Activated CD4-positive, alpha-beta memory T cell treated with anti-CD3 and anti-CD28 coated beads for 36 hours (primary cell): ENCODE results near the gene SPOUT1. TPM values are rescaled to one million over a fixed set of nuclear protein-coding genes. Genes with fewer than 3 reads are reported as not detected.

Source experiments
- CTCF ChIA-PET: fragments of 350-600 bp; sonication (Branson Sonifier 250); formaldehyde crosslinking; loops from one replicate; lab custom pipeline; 2021; ENCODE audit warnings: antibody characterized with exemption, inconsistent platforms; lab: Charles Lee
- POLR2A ChIA-PET: fragments of 350-600 bp; sonication (Branson Sonifier 250); formaldehyde crosslinking; loops from one replicate; lab custom pipeline; 2021; ENCODE audit warnings: antibody characterized with exemption; lab: Charles Lee
- DNase-seq: peaks from one replicate; pipeline ENCODE4 v3.0.0-alpha.2; 2020
- H3K27ac Mint-ChIP-seq: one replicate; pipeline ENCODE4 v1.8.0; 2021; ENCODE audit warnings: mixed read lengths
- H3K27me3 Mint-ChIP-seq: one replicate; pipeline ENCODE4 v1.8.0; 2021; ENCODE audit warnings: mixed read lengths
- H3K36me3 Mint-ChIP-seq: one replicate; pipeline ENCODE4 v1.8.0; 2021; ENCODE audit warnings: mixed read lengths
- H3K4me1 Mint-ChIP-seq: one replicate; pipeline ENCODE4 v1.8.0; 2021; ENCODE audit warnings: low read depth, mixed read lengths
- H3K4me3 Mint-ChIP-seq: one replicate; pipeline ENCODE4 v1.8.0; 2021; ENCODE audit warnings: mild to moderate bottlenecking, mixed read lengths
- H3K9me3 Mint-ChIP-seq: one replicate; pipeline ENCODE4 v1.8.0; 2021; ENCODE audit warnings: mixed read lengths
- intact Hi-C: fragments of 100-400 bp; cut with micrococcal nuclease; formaldehyde crosslinking; loops from one replicate; pipeline ENCODE4 v1.15.1; 2023
- total RNA-seq, 2 experiments: library from RNA; stranded (reverse); gene quantifications; one replicate each; pipeline ENCODE4 v1.2.3, GENCODE V29; 2021

The SPOUT1 gene
- total RNA-seq, 2 experiments from 2014 or later: 89.2 to 94.2 TPM

GRCh38 chr9:128820665-128821583, 8.7 kb downstream of the SPOUT1 start:
- H3K4me1 Mint-ChIP-seq: peaks cover 17% of the 10 kb centered on the region
- no peaks in the 10 kb centered on the region for H3K9me3 Mint-ChIP-seq
- peak overlapping the region; percentile 12 for H3K4me3 Mint-ChIP-seq
- ChIA-PET POLR2A (interaction anchor here (1.5 kb wide), 1 partner anchor 79 kb away, joined by 3 read pairs; no protein-coding TSS in a partner anchor), CTCF (interaction anchor here (0.6 kb wide), 1 partner anchor 13 kb away, joined by 3 read pairs; no protein-coding TSS in a partner anchor)
- H3K36me3 Mint-ChIP-seq: peaks cover 7% of the 10 kb centered on the region
- DNase-seq: no peak
- H3K27me3 Mint-ChIP-seq: no peaks in the 10 kb centered on the region
- intact Hi-C loops: no loop called here
- H3K27ac Mint-ChIP-seq: no peak overlapping the region

DNA sequence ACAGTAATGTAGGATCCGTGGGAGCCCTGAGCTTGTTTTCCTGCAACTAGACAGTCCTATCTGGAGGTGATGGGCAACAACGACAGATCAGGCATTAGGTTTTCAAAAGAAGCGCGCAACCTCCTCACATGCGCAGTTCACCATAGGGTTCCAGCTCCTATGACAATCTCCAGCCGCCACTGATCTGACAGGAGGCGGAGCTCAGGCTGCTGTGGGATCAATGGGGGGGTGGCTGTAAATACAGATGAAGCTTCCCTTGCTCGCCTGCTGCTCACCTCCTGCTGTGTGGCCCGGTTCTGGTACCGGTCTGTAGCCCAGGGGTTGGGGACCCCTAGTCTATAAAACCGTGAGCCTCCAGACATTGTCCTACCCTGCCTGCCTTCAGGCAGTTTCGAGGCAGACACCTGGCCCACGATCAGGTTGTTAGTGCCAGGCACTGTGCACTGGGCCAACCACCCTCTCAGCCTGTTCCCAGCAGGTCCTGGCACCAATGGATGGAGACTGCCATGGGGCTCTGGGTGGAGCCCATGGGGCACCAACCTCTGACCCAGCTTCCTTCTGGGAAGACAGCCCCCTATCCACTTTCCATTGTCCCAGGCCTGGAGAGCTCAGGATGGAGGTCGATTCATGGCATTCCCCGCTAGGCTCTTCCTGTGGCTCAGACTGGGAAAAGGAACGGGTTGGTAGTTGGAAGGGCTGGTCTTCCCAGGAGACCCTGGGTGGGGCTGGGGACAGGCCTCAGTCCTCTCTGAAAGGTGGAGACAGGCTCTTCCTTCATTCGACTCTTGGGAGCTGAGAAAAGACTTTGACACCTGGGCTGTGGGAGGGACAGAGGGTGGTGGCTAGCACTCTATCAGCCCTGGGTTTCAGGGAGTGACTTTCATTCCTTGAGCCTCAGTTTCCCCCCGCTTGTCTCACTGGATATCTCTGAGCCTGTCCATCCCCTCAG, 9.6 kb downstream of the SPOUT1 start:
- peaks cover 7% of the 10 kb centered on the region for H3K36me3 Mint-ChIP-seq

GRCh38 chr9:128818839-128819715, 10.5 kb downstream of the SPOUT1 start:
- H3K9me3 Mint-ChIP-seq: no peaks in the 10 kb centered on the region
- peak; percentile 55 for DNase-seq
- peak overlapping the region; percentile 75 for H3K4me3 Mint-ChIP-seq
- POLR2A ChIA-PET: interaction anchor here (1.0 to 2.6 kb wide), 5 partner anchors 11 to 130 kb away, joined by 3 to 31 read pairs (median 4); partner anchors contain the start of genes DOLK, NUP188, SET and SPOUT1
- intact Hi-C loops: loop anchor here (1.0 to 5.0 kb wide), 7 partner anchors 10 to 209 kb away; partner anchors contain the start of genes DOLK, DYNC2I2, NUP188 and PKN3
- H3K27ac Mint-ChIP-seq: no peak overlapping the region
- H3K4me1 Mint-ChIP-seq: peaks cover 17% of the 10 kb centered on the region
- CTCF ChIA-PET: interaction anchor here (0.5 to 2.7 kb wide), 32 partner anchors 8 to 313 kb away, joined by 3 to 39 read pairs (median 6); partner anchors contain the start of genes KYAT1, LRRC8A, PKN3 and SPOUT1
- peaks cover 7% of the 10 kb centered on the region for H3K36me3 Mint-ChIP-seq
- no peaks in the 10 kb centered on the region for H3K27me3 Mint-ChIP-seq

More for the DNA sequence above, 9.6 kb downstream of the SPOUT1 start:
- no peaks in the 10 kb centered on the region for H3K9me3 Mint-ChIP-seq
- H3K27ac Mint-ChIP-seq: no peak overlapping the region
- intact Hi-C loops: loop anchor here (2.0 to 5.0 kb wide), 5 partner anchors 49 to 163 kb away; partner anchors contain the start of genes DOLK, DYNC2I2, NUP188 and PKN3
- POLR2A ChIA-PET: interaction anchor here (1.5 to 2.6 kb wide), 2 partner anchors 10 to 80 kb away, joined by 3 to 31 read pairs; partner anchors contain the start of gene SPOUT1
- DNase-seq: no peak
- peaks cover 17% of the 10 kb centered on the region for H3K4me1 Mint-ChIP-seq
- CTCF ChIA-PET: interaction anchor here (0.5 to 2.7 kb wide), 9 partner anchors 8 to 250 kb away, joined by 3 to 27 read pairs (median 10); partner anchors contain the start of genes SPOUT1, ZDHHC12 and ZER1
- peak overlapping the region; percentile 20 for H3K4me3 Mint-ChIP-seq
- H3K27me3 Mint-ChIP-seq: no peaks in the 10 kb centered on the region

- CTCF ChIA-PET: interaction anchor here (0.6 to 2.7 kb wide), 42 partner anchors 8 to 456 kb away, joined by 3 to 39 read pairs (median 4); partner anchors contain the start of genes DOLK, KYAT1, LRRC8A and NUP188
- Mint-ChIP-seq H3K4me3 (peak within 1 kb of the TSS; percentile 77), H3K27me3 (no peaks in the 10 kb centered on the region), H3K4me1 (peaks cover 17% of the 10 kb centered on the region), H3K36me3 (peaks cover 7% of the 10 kb centered on the region), H3K9me3 (no peaks in the 10 kb centered on the region), H3K27ac (peak within 1 kb of the TSS; percentile 23)
- intact Hi-C loops: loop anchor here (1.0 to 5.0 kb wide), 7 partner anchors 11 to 210 kb away; partner anchors contain the start of genes DOLK, DYNC2I2, NUP188 and PKN3
- DNase-seq: peak; percentile 99
- POLR2A ChIA-PET: interaction anchor here (0.5 to 2.6 kb wide), 10 partner anchors 12 to 447 kb away, joined by 3 to 31 read pairs (median 3); partner anchors contain the start of genes DOLK, NUP188, SET and SPOUT1
Observed at GRCh38 chr9:128818099-128818838, 11.3 kb downstream of the SPOUT1 start, which contains the start of gene ENDOG. TSS of gene ENDOG (plus strand) at chr9:128818500. CDS start at chr9:128818685, 185 bp downstream.

- ChIA-PET POLR2A (no interaction called here), CTCF (interaction anchor here (1.1 to 1.8 kb wide), 2 partner anchors 8 to 117 kb away, joined by 4 to 10 read pairs; partner anchors contain the start of gene ENDOG)
- intact Hi-C loops: no loop called here
Observed at GRCh38 chr9:128810873-128811272, 18.7 kb downstream of the SPOUT1 start.

DNA sequence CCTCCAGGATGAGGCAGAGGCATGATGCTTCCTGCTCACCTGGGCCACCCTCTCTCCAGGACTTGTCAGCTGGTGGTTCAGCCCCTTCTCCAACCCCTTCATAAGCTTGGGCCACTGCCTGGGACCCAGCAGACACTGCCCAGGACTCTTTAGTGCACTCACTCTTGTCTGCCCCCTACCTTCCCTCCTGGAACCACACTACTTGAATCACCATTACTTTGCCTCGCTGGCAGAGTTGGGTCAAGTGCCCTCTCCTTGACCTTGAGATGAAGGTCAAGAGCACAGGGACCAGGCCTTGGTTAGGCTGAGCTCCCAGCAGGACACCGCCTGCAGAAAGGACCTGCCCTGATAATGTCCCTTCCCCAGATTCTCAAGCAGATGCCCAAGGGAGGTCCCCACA, 19.8 kb downstream of the SPOUT1 start:
- H3K27me3 Mint-ChIP-seq: no peaks in the 10 kb centered on the region
- peaks cover 7% of the 10 kb centered on the region for H3K36me3 Mint-ChIP-seq
- CTCF ChIA-PET: interaction anchor here (0.8 to 1.8 kb wide), 3 partner anchors 9 to 118 kb away, joined by 3 to 10 read pairs (median 4); partner anchors contain the start of gene ENDOG
- DNase-seq: no peak
- H3K9me3 Mint-ChIP-seq: no peaks in the 10 kb centered on the region
- no peaks in the 10 kb centered on the region for H3K4me1 Mint-ChIP-seq
- no peak overlapping the region for H3K27ac Mint-ChIP-seq
- POLR2A ChIA-PET: no interaction called here
- intact Hi-C loops: no loop called here
- H3K4me3 Mint-ChIP-seq: no peak overlapping the region

More at GRCh38 chr9:128810873-128811272, 18.7 kb downstream of the SPOUT1 start:
- Mint-ChIP-seq H3K4me1 (no peaks in the 10 kb centered on the region), H3K27me3 (no peaks in the 10 kb centered on the region), H3K9me3 (no peaks in the 10 kb centered on the region), H3K36me3 (peaks cover 5% of the 10 kb centered on the region), H3K4me3 (no peak overlapping the region), H3K27ac (no peak overlapping the region)
- no peak for DNase-seq

DNA sequence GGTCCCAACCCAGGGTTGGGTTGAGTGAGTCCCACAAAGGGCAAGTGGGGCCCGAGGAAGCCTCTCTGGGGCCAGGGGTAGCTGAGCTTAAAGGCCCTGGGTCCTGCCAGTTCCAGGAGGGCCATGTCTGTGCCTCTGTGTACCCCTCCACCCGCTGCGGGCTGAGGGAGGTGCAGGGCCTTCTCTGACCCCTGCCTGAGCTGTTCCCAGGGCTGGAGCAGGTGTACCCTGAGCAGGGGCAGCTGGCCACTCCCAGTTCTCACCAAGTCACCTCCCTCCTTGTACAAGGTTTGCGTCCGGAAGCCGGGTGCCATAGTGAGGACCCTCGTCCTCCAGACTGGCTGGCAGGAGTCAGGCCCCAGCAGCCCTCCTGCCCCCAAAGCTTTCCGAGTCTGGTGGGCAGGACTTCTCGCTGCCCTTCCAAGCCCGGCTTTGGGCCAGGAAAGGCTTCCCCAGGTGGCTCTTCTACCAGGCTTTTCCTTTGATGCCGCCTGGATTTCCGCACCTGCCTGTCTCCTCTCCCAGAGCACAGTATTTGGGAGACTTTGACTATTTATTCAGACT, 20.5 kb downstream of the SPOUT1 start:
- Mint-ChIP-seq H3K4me1 (no peaks in the 10 kb centered on the region), H3K36me3 (peaks cover 7% of the 10 kb centered on the region), H3K27ac (no peak overlapping the region), H3K9me3 (no peaks in the 10 kb centered on the region), H3K27me3 (no peaks in the 10 kb centered on the region), H3K4me3 (no peak overlapping the region)
- ChIA-PET POLR2A (no interaction called here), CTCF (interaction anchor here (1.3 to 1.8 kb wide), 2 partner anchors 9 to 10 kb away, joined by 3 to 10 read pairs; partner anchors contain the start of gene ENDOG)
- DNase-seq: no peak
- intact Hi-C loops: no loop called here

GRCh38 chr9:128808543-128808942, 21.1 kb downstream of the SPOUT1 start:
- ChIA-PET CTCF (interaction anchor here (0.6 to 1.3 kb wide), 2 partner anchors 10 to 12 kb away, joined by 3 read pairs; partner anchors contain the start of gene ENDOG), POLR2A (no interaction called here)
- Mint-ChIP-seq H3K4me1 (no peaks in the 10 kb centered on the region), H3K9me3 (no peaks in the 10 kb centered on the region), H3K27me3 (no peaks in the 10 kb centered on the region), H3K4me3 (no peak overlapping the region), H3K27ac (peak overlapping the region; percentile 2), H3K36me3 (peaks cover 10% of the 10 kb centered on the region)
- DNase-seq: no peak
- intact Hi-C loops: no loop called here

GRCh38 chr9:128807827-128808226, 21.8 kb downstream of the SPOUT1 start:
- H3K9me3 Mint-ChIP-seq: no peaks in the 10 kb centered on the region
- H3K27ac Mint-ChIP-seq: no peak overlapping the region
- ChIA-PET CTCF (interaction anchor here (1.0 to 1.3 kb wide), 2 partner anchors 10 kb away, joined by 3 read pairs; partner anchors contain the start of gene ENDOG), POLR2A (interaction anchor here (0.5 kb wide), 1 partner anchor 13 kb away, joined by 3 read pairs; no protein-coding TSS in a partner anchor)
- H3K27me3 Mint-ChIP-seq: no peaks in the 10 kb centered on the region
- H3K36me3 Mint-ChIP-seq: peaks cover 15% of the 10 kb centered on the region
- intact Hi-C loops: no loop called here
- no peak overlapping the region for H3K4me3 Mint-ChIP-seq
- DNase-seq: no peak
- no peaks in the 10 kb centered on the region for H3K4me1 Mint-ChIP-seq
